Activated CD8-positive, alpha-beta memory T cell treated with anti-CD3 and anti-CD28 coated beads for 1 hour (primary cell): ENCODE data around the gene TMEM132D.
"Not testable (repeated sequence)": the region's sequence is repeated elsewhere in the genome, so short reads cannot be mapped to it uniquely, and the experiment has no call there.

Source experiments
- DNase-seq, 2 donors: peaks; one replicate each; pipeline ENCODE4 v3.0.0-alpha.2; 2020; ENCODE audit warnings: low read depth in 1 of 2; ENCODE audit errors: extremely low read depth in 1 of 2

TMEM132D gene

GRCh38 chr12:129544716-129545115, 359.1 kb downstream of the TMEM132D start:
- no peak for DNase-seq

DNA sequence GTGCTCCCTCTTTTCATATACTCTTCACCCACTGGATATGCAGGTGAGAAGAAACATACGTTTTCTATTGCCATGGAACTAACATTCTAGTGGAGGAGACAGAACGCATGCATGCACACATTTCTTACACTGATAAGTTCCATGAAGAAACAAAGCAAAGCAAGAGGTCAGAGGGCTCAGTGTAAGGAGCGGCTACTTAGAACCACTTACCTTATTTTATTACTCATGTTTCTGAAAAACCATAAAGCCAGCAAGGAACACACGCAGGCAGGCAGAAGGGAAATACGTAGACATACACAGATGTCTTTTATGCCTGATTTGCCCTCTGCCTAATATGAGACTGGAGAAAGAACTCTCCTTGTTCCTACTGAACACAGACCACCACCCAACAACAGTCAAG, 362.9 kb downstream of the TMEM132D start:
- DNase-seq = no peak

GRCh38 chr12:129540249-129540648, 363.6 kb downstream of the TMEM132D start:
- DNase-seq = no peak

GRCh38 chr12:129538724-129539335, 365.0 kb downstream of the TMEM132D start:
- DNase-seq = not testable (repeated sequence)

DNA sequence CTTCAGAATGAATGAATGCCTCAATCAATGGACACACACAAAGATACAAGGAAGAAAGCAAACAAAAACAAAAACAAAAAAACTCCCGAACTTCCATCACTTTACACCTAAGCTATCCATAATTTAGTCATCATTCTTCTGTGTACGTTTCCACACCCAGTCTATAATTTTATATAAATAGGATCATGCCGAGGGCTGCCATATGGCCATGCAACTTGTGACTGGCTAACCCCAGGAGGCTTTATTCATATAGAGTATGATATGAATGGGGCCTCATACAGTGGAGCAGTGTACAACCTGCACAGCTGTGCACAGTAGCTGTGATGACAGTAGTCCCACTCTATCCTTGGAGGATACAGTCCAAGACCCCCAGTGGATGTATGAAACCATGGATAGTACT, 365.7 kb downstream of the TMEM132D start:
- DNase-seq = no peak

GRCh38 chr12:129534966-129535750, 368.7 kb downstream of the TMEM132D start:
- DNase-seq = no peak

DNA sequence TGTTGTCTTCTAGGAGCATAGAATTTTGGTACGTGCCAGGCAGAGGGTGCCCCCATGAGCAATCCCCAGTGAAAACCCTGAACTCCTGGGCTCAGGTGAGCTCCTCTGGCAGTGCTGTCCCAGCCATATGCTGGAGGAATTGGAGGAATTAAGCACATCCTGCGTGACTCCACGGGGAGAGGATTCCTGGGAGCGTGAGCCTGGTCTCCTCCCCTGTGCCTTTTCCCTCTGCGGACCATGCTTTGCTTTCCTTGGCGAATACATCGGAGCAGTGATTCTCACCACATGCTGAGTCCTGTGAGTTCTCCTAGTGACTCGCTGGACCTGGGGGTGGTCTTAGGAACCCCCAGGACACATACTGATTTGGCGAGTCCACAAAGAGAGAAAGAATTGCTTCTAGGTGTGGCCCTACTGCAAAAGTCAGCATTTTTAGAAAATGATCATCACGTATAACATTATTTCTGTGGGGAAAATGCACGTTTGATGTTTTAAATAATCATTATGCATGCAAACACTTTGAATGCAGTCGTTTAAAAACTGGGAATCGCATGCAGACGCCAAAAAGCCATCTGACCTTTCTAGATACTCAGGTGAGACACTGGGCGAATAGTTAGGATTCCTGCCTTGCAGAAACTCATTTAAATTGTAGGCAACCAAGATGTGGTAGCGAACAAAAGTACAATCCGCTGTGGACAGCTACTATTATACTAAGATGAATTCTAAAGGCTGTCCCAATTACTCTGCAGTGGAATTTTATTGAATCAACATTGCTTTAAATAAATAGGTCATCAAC, 370.9 kb downstream of the TMEM132D start:
- no peak for DNase-seq

- DNase-seq = no peak
Observed at GRCh38 chr12:129532082-129532481, 371.7 kb downstream of the TMEM132D start.

DNA sequence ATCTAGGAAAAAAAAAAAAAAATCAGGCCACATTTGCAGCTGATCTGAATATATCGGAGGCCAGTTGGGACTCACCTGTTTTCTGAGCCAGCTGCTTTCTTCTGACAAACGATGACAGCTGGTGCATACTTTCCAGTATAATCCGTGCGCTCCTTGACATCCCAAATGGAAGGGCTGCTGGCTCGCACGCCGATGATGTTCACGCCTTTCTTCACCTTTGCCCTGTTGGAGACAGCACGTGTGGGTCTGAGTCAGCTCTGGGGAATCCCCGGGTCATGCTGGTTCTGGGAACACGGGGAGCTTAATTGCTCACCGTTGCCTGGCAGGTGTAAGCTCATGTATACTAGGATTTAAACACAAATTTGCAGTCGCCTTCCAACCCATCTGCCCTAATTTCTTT, 372.8 kb downstream of the TMEM132D start:
- no peak for DNase-seq

- DNase-seq = no peak
Observed at GRCh38 chr12:129530517-129530916, 373.3 kb downstream of the TMEM132D start.

GRCh38 chr12:129527506-129527905, 376.3 kb downstream of the TMEM132D start:
- no peak for DNase-seq

GRCh38 chr12:129523621-129524020, 380.2 kb downstream of the TMEM132D start:
- DNase-seq = no peak

- no peak for DNase-seq
Observed at GRCh38 chr12:129520739-129521138, 383.1 kb downstream of the TMEM132D start.

DNA sequence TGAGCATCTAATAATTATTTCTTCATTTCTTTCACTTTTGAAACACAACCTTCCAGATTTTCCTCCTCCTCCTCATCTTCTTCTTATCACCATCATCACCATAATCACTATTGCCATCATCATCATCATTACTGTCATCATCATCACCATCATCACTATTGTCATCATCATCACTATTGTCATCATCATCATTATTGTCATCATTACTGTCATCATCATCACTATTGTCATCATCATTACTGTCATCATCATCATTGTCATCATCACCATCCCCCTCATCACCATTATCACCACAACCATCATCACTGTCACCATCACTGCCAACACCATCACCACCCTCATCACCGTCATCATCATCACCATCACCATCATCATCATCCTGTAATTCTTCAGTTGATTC, 400.0 kb downstream of the TMEM132D start:
- no peak for DNase-seq

DNA sequence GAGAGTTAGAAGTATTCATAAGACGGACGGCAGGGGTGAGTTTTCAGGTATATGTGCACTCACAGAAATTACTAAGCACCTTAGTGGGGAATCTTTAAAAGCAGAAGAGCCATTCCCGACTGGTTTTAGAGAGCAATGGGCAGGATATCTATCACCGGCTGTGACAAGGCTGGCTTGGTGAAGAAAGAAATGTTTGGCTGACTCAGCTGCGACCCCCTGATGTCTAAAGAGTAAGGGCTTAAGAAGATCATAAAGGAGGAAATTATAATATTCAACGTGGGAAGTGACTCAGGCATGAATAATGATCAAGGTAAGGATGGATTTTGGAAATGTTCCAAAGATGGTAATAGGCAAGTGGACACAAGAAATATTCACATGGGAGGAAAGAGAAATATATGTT, 407.6 kb downstream of the TMEM132D start:
- DNase-seq = no peak

DNA sequence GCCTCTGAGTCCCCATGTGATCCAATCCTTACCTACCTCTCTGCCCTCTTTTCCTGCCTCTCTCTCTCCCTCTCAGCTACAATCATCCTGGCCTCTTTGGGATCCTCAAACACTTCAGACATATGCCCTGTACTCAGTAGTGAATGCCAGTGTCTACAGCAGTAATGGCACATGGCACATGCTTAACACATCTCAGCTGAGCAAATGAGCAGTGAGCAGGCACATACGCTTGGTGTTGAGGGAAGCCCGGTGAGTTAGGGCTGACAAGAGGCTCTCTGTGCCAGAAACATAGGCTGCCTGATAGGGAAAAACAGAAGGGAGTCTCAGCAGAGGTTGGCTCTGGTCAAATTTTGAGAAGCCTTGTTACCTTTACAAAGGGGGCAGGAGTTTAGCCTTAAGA, 409.1 kb downstream of the TMEM132D start:
- DNase-seq = no peak

DNA sequence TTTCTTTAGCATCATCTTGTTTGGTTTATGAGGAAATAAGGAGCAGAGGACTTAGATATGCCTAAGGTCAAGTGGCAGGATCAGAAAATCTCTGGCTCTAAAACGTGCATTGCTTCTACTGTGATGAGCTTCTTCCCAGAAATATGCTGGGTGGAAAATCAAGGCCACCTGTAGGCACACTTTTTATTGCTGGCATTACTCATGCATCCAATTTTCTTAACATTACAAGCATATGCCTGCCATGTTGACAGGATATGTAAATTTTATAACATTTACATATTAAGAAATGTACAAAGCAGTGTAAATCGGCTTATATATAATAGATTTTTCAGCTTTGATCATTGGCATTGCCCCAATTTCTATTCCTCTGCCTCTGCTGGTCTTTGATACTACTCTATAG, 409.6 kb downstream of the TMEM132D start:
- DNase-seq = no peak

DNA sequence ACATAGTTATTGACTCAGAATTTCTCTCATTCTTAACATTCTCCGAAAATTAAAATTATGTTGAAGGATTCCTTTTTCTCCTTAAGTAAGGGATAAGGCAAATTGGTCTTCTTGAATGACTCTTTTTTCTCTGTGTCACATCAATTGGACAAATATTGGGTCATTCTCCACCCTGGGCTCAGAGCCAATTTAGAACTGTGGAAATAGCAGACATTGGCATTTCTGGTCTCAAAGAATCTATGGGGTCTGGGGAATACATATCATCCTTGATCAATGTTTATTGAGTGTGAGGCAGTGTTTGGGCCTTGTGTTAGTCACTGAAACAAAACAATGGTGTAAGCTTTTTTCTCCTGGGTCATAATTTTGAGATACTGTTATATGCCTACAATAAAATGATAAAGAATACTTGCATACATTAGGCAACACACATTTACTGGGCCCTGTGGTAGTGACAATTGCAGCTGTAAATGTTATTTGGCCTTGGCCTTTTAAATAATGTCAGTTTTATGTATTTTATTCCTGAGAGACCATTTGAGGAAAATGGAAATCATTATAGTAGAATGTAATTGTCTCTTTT, 414.6 kb downstream of the TMEM132D start:
- DNase-seq = no peak

DNA sequence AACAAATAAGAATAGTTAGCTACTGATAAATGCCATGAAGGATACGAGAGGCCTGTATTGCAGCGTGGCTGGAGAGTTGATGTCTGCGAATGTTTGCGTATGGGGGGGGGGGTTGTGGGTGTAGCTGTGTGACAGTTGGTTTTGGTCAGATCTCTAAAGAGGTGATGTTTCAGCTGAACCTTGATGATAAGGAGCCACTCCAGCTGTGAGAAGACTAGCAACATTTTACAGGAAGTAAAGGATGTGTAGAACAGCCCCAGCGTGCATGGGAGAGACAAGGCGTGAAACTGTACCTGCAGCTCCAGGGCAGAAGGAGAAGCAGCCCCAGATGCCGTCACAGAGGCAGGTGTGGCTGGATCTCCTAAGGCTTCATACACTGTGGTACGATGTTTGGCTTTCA, 416.9 kb downstream of the TMEM132D start:
- no peak for DNase-seq

- no peak for DNase-seq
Observed at GRCh38 chr12:129483111-129483893, 420.5 kb downstream of the TMEM132D start.

- DNase-seq = no peak
Observed at GRCh38 chr12:129481921-129482320, 421.9 kb downstream of the TMEM132D start.
